Central memory CD8-positive, alpha-beta T cell (primary cell): ENCODE measurements around the gene KLHL1.

ENCODE experiments used
- ATAC-seq: fragments of 150-1000 bp; cut with Tn5 transposase; replicated peaks from 2 replicates; pipeline ENCODE4 v1.10.0; 2022; ENCODE audit warnings: mild to moderate bottlenecking, moderate FRiP score, moderate number of reproducible peaks; ENCODE audit not compliant: poor library complexity, severe bottlenecking; ENCODE audit errors: extremely low read depth
- DNase-seq, 2 donors: peaks; one replicate each; pipeline ENCODE4 v3.0.0; 2021; ENCODE audit warnings: low spot score in 2 of 2
- H3K27ac Mint-ChIP-seq: one replicate; pipeline ENCODE4 v1.8.0; 2022; ENCODE audit warnings: low read depth, mild to moderate bottlenecking, moderate library complexity, mixed read lengths
- H3K27me3 Mint-ChIP-seq: one replicate; pipeline ENCODE4 v1.8.0; 2022; ENCODE audit warnings: mixed read lengths
- H3K36me3 Mint-ChIP-seq: one replicate; pipeline ENCODE4 v1.8.0; 2022; ENCODE audit warnings: mild to moderate bottlenecking, moderate library complexity, mixed read lengths; ENCODE audit not compliant: insufficient read depth
- H3K4me1 Mint-ChIP-seq: one replicate; pipeline ENCODE4 v1.8.0; 2022; ENCODE audit warnings: mixed read lengths
- H3K4me3 Mint-ChIP-seq: one replicate; pipeline ENCODE4 v1.8.0; 2022; ENCODE audit warnings: mild to moderate bottlenecking, moderate library complexity, mixed read lengths
- H3K9me3 Mint-ChIP-seq: one replicate; pipeline ENCODE4 v1.8.0; 2022; ENCODE audit warnings: mixed read lengths

Gene KLHL1

DNA sequence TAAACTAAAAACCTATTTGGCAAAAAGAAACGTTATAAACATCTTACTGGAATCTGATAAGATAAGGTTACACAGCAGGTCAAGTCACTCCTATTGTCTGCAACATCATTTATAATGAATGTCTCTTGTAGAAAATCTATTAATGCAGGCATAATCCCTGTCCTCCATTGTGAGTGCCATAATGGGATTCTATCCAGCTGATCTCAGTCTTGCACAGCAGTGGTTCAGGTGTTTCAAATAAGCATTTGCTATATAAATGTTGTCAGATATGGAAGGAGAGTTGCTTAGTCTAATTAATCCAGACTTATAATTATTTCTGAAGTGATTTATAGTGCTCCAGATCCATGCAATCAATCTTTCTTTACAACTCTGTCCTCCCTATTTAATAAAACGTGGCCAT lies 187.1 kb downstream of the KLHL1 start:
- Mint-ChIP-seq H3K4me1 (no peaks in the 10 kb centered on the region), H3K36me3 (no peaks in the 10 kb centered on the region), H3K4me3 (no peak overlapping the region), H3K27me3 (no peaks in the 10 kb centered on the region), H3K27ac (no peak overlapping the region), H3K9me3 (peaks cover 21% of the 10 kb centered on the region)
- DNase-seq: no peak
- ATAC-seq: no peak

DNA sequence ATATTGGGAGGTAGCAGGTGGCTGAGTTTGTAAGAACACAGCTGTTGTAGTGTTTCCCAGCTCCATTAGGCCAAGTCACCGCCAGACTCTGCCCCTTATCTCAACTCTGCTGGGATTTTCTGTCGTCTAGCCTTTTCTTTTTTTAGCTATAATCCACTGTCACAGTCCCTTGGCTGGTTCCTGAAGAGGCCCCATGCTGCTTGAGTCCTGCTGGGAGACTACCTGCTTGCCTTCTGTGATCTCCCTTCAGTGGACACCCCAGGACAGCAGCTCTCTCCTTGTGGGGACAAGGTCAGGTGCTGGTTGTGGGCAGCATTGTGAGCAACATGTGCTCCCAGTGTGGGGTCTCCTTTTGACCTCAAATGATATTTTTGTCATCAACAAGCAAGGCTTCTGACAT lies 195.6 kb downstream of the KLHL1 start:
- Mint-ChIP-seq H3K4me3 (no peak overlapping the region), H3K9me3 (peaks cover 6% of the 10 kb centered on the region), H3K27me3 (no peaks in the 10 kb centered on the region), H3K27ac (no peak overlapping the region), H3K4me1 (no peaks in the 10 kb centered on the region), H3K36me3 (no peaks in the 10 kb centered on the region)
- ATAC-seq: no peak
- DNase-seq: no peak

DNA sequence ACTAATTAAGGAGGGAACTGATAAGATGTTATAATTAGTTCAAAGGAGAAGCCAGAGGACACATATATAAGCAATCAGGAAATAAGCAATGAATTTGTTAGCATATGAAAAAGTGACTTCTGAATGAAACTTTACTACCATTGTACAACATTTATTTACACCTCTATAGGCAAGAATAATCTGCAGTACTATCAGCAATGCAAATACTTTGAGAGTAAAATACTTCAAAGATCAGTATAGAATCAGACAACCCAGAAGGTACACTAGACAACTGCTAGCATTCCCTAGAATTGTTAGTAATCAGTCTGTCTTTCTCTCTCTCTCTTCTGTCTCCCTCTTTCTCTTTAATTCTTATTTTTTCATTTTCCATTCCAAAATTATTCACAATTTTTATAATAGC lies 197.5 kb downstream of the KLHL1 start:
- Mint-ChIP-seq H3K36me3 (no peaks in the 10 kb centered on the region), H3K4me3 (no peak overlapping the region), H3K4me1 (no peaks in the 10 kb centered on the region), H3K27me3 (no peaks in the 10 kb centered on the region), H3K27ac (no peak overlapping the region), H3K9me3 (peaks cover 9% of the 10 kb centered on the region)
- DNase-seq (no peak), ATAC-seq (no peak)

DNA sequence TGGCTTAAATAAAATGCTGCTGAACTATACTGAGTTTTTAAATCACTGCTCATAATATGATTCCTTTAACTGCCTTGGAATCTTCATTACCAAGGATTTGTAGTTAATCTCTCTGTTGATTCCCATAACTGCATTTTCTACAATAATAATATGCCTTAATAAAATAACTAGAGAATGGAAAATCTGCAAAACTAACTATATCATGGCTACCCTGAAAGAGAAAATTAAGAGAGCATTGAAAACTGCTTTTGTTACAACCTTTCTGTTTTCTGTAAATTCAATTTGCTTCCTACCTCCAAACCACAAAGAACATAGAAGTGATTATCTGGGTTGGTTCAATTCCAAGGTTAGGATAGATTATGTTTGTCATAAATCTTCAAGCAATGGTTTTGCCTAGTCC lies 203.5 kb downstream of the KLHL1 start:
- no peaks in the 10 kb centered on the region for H3K36me3 Mint-ChIP-seq

DNA sequence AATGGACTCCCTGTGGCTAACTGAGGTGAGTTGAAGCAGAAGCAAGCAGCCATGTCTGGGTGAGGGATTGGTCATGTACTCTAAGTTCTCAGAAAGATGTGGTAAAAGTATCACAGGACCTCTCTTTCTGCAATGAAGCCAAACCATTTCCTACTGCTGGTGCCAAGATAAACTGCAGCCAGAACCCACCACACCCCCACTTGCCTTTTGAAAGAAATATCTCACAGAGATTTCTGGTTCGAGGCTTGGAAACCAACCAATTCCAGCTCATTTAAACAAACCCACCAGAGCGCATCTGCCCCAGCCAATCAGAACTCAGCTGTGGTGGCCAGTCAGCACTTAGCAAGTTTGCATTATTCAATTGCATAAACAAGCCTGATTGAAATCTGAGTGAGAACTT lies 205.2 kb downstream of the KLHL1 start:
- H3K27ac Mint-ChIP-seq: no peak overlapping the region
- no peaks in the 10 kb centered on the region for H3K27me3 Mint-ChIP-seq
- no peak overlapping the region for H3K4me3 Mint-ChIP-seq
- ATAC-seq (no peak), DNase-seq (no peak)
- H3K9me3 Mint-ChIP-seq: peaks cover 23% of the 10 kb centered on the region
- H3K4me1 Mint-ChIP-seq: no peaks in the 10 kb centered on the region
- H3K36me3 Mint-ChIP-seq: no peaks in the 10 kb centered on the region

More for the DNA sequence above, 203.5 kb downstream of the KLHL1 start:
- Mint-ChIP-seq H3K27me3 (no peaks in the 10 kb centered on the region), H3K4me3 (no peak overlapping the region), H3K4me1 (no peaks in the 10 kb centered on the region), H3K27ac (no peak overlapping the region), H3K9me3 (peaks cover 17% of the 10 kb centered on the region)
- no peak for DNase-seq
- ATAC-seq: no peak

DNA sequence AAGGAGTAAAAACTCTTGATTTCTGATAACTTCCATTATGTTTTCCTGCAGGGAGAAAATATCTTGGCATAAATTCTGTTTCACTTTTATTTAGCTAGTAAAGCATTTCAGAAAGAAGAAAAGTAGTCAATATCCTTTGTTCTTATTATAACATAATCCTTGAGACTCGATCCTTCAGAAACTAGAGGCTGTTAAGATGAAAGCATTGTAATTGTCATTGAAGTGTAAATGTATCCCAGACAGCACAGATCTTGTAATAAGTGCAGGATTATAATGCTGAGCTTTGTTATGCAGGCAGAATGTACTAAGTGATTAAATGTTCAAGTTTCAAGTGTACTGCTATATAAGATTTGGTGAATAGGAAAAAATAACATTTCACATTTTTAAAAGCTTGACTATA lies 225.8 kb downstream of the KLHL1 start:
- Mint-ChIP-seq H3K4me1 (no peaks in the 10 kb centered on the region), H3K27ac (no peak overlapping the region), H3K4me3 (no peak overlapping the region), H3K9me3 (no peaks in the 10 kb centered on the region), H3K27me3 (no peaks in the 10 kb centered on the region), H3K36me3 (no peaks in the 10 kb centered on the region)
- DNase-seq: no peak
- ATAC-seq: no peak

DNA sequence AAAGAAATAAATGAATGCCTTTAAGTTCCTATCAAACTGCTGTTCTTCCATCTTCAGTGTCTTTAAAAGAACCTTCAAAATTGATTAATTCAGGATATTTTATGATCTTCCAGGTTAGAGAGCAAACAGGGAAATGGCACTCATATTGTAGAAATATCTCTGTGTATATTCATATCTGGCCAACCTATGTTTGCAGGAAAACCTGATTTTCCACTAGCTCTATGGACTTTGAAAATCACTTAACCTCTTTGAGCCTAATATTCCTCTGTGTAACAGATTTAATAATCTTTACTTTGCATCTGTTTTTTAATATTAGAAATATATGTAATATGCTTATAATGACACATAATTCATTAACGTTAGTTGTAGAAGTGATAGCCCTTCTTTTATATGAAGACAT lies 228.3 kb downstream of the KLHL1 start:
- Mint-ChIP-seq H3K27ac (no peak overlapping the region), H3K36me3 (no peaks in the 10 kb centered on the region), H3K27me3 (no peaks in the 10 kb centered on the region), H3K4me3 (no peak overlapping the region), H3K4me1 (no peaks in the 10 kb centered on the region), H3K9me3 (no peaks in the 10 kb centered on the region)
- no peak for DNase-seq
- no peak for ATAC-seq

DNA sequence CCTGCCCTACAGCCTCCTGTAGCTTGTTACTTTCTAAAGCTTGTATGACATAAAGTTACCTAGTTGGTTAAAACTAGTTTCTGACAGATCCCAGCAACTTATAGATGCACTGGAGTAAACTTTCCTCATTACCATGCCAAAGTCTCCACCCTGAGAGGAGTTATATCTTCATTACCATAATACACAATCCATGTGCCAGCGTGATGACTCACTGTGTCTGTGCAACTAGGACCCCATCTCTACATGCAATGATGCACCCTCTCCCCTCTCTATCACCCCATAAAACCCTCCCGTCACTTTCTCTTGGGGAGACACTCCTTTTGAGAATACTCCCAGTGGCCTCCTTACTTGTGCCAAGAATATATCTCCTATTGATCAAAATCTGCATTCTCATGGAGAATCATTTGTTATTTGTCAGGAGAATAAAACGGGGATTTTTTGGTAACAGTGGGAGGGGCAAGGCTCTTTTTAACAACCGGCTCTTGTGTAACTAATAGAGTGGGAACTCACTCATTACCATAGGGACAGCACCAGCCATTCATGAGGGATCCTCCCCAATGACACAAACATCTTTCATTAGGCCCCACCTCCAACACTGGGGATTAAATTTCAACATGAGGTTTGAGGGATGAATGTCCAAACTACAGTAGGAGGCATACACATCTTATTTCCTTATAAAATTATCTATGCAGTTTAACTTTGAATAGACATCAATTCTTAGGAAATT lies 235.8 kb downstream of the KLHL1 start:
- H3K4me3 Mint-ChIP-seq: no peak overlapping the region
- no peaks in the 10 kb centered on the region for H3K36me3 Mint-ChIP-seq
- H3K27me3 Mint-ChIP-seq: no peaks in the 10 kb centered on the region
- ATAC-seq (no peak), DNase-seq (no peak)
- no peak overlapping the region for H3K27ac Mint-ChIP-seq
- H3K9me3 Mint-ChIP-seq: peaks cover 14% of the 10 kb centered on the region
- H3K4me1 Mint-ChIP-seq: no peaks in the 10 kb centered on the region

DNA sequence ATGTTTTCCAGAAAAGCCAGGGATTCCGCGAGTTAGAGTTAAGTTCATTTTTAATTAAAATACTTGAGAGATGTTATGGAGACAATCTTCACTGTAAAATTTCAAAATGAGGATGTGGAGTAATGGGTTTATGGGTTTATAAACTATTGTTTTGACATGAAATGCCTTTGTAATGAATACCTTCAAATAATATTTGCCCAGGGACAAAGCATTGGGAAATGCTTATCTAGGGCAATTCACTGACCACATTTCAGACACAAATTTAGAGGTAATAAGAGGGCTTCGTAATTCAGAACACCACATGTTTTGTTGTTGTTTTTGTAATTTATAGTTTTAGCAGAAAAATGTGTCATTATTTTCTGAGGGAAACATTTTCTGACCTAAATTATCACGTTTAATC lies 241.7 kb downstream of the KLHL1 start:
- DNase-seq (no peak), ATAC-seq (no peak)
- peaks cover 11% of the 10 kb centered on the region for H3K9me3 Mint-ChIP-seq
- no peak overlapping the region for H3K4me3 Mint-ChIP-seq
- no peak overlapping the region for H3K27ac Mint-ChIP-seq
- H3K4me1 Mint-ChIP-seq: no peaks in the 10 kb centered on the region
- H3K27me3 Mint-ChIP-seq: no peaks in the 10 kb centered on the region
- no peaks in the 10 kb centered on the region for H3K36me3 Mint-ChIP-seq

DNA sequence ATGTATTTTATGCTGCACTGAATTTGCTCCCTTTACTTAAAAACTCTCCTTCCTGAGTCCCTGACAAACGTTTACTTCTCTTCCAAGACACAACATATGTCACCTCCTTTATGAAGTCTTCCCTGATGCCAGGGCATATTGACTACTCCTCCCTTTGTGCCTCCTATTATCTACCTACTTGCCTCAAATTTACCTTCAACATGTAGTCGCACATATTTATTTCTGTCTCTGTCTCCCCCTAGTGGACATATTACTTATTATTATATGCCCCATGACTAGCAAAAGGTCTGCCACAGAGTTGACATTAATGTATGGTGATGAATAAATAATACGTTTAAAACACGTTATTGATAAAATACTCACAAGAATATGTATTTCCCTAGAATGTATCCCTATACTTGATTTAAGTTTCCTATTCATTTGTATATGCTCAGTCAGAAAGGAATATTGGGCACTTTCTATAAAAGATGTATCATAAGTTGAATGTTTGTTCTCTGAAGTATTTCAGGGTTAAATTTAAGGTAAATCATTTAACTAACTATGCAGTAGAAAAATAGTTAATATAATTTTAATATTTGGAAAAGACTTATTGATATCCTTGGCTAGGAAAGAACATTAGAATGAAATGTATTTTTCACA lies 250.9 kb downstream of the KLHL1 start:
- Mint-ChIP-seq H3K9me3 (peaks cover 17% of the 10 kb centered on the region), H3K36me3 (no peaks in the 10 kb centered on the region), H3K27me3 (no peaks in the 10 kb centered on the region), H3K4me3 (no peak overlapping the region), H3K4me1 (no peaks in the 10 kb centered on the region), H3K27ac (no peak overlapping the region)
- no peak for ATAC-seq
- no peak for DNase-seq

DNA sequence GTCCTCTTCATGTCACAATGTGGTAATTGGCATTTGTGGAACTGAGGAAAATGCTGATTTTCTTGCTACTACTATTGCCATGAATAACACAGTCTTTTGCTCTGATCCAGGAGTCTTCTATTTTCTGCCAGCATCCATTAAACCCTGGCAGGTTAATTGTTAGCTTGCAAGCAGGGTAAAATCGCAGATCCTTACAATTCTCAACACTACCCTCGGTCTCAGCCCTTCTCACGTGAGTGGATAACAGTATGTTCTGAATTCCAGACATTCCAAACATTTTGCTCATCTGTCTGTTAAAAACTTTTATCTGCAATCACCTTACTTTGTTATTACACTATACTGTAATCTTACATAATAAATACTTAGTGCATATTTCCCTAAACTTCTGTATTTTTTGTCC lies 251.9 kb downstream of the KLHL1 start:
- H3K4me1 Mint-ChIP-seq: no peaks in the 10 kb centered on the region
- DNase-seq: no peak
- peaks cover 17% of the 10 kb centered on the region for H3K9me3 Mint-ChIP-seq
- ATAC-seq: no peak
- no peak overlapping the region for H3K4me3 Mint-ChIP-seq
- no peaks in the 10 kb centered on the region for H3K27me3 Mint-ChIP-seq
- H3K36me3 Mint-ChIP-seq: no peaks in the 10 kb centered on the region
- H3K27ac Mint-ChIP-seq: no peak overlapping the region

DNA sequence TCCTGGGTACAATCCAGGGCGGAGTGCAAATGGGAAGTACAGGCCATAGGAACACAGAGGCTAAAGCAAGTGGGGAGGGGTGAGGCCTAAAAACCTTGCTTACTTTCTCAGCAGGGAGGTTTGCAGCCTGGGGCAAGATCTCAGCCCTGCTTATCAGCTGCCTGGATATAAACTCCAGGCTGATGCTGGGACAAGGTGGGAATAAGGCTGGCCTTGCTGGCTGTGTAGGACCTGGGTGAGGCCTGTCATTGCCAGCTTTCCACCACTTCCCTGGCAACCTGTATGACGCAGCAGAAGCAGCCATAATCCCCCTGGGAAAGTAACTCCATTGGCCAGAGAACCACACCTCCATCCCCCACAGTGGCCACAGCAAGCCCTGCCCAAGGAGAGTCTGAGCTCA lies 279.7 kb downstream of the KLHL1 start:
- Mint-ChIP-seq H3K36me3 (no peaks in the 10 kb centered on the region), H3K27me3 (no peaks in the 10 kb centered on the region), H3K27ac (no peak overlapping the region), H3K4me1 (no peaks in the 10 kb centered on the region), H3K9me3 (peaks cover 48% of the 10 kb centered on the region), H3K4me3 (no peak overlapping the region)
- DNase-seq (no peak), ATAC-seq (no peak)

DNA sequence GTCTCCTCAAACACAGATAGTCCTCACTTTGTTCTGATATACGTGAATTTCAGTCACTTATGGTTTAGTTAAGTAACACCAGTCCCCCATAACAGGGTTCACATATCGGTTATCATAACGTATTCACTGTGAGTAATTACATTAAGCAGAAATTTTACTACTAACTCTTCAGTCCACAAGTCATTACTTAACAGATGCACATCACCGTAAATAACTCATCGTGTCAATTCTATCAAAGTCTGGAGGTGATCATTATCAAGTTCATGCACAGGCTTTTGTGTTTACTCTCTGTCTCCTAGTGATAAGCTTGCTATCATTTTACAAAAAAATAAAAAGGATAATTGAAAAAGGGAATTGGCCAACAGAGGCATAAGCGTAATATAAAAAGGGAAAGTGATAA lies 288.1 kb downstream of the KLHL1 start:
- DNase-seq: no peak
- no peak for ATAC-seq
- no peak overlapping the region for H3K27ac Mint-ChIP-seq
- H3K36me3 Mint-ChIP-seq: no peaks in the 10 kb centered on the region
- H3K4me1 Mint-ChIP-seq: no peaks in the 10 kb centered on the region
- H3K4me3 Mint-ChIP-seq: no peak overlapping the region
- peaks cover 14% of the 10 kb centered on the region for H3K9me3 Mint-ChIP-seq
- no peaks in the 10 kb centered on the region for H3K27me3 Mint-ChIP-seq
